GM12878 (cell line): ENCODE results near the gene MTMR3. TPM values are rescaled to one million over a fixed set of nuclear protein-coding genes. Genes with fewer than 3 reads are reported as not detected.

ENCODE experiments used
- ATAC-seq: fragments of 200-7000 bp; cut with Tn5 transposase; 3 replicates; pipeline ENCODE4 v1.9.1; 2020; ENCODE audit warnings: mild to moderate bottlenecking, moderate library complexity
- BruUV-seq: library from RNA; stranded (reverse); fragments of 400-500 nt; replicated peaks from 2 replicates; lab custom pipeline; 2021; lab: Mats Ljungman, UMichigan
- CTCF ChIA-PET: fragments of 300-600 bp; sonication (Branson Sonifier 250); formaldehyde crosslinking; extraction: SDS; loops from one replicate; lab custom pipeline; 2021; ENCODE audit warnings: inconsistent platforms; lab: Yijun Ruan, JAX
- POLR2A ChIA-PET: fragments of 350-600 bp; formaldehyde crosslinking; extraction: SDS; loops from one replicate; lab custom pipeline; 2021; ENCODE audit warnings: inconsistent platforms; lab: Charles Lee
- RAD21 ChIA-PET: fragments of 300-600 bp; sonication (Branson Sonifier 250); formaldehyde crosslinking; loops from one replicate; lab custom pipeline; 2023; ENCODE audit warnings: antibody characterized with exemption; ENCODE audit not compliant: unreplicated experiment; lab: Charles Lee
- SMC1A ChIA-PET: fragments of 300-600 bp; sonication (Branson Sonifier 250); formaldehyde crosslinking; loops from one replicate; lab custom pipeline; 2023; ENCODE audit not compliant: unreplicated experiment, uncharacterized antibody; lab: Charles Lee
- DNase-seq: peaks from one replicate; pipeline ENCODE4 v3.0.0-alpha.2; 2011; ENCODE audit warnings: low read depth, low spot score
- FAIRE-seq: peaks from 3 replicates; lab custom pipeline; 2011; peaks lifted over from hg19 to GRCh38; lab: Jason Lieb, UNC
- H2AFZ ChIP-seq: 2 replicates; pipeline ENCODE4 v1.6.0; 2011; ENCODE audit warnings: low read depth, low read length, control low read depth; ENCODE audit not compliant: control insufficient read depth
- H3K27ac ChIP-seq: 2 replicates; pipeline ENCODE4 v1.5.1; 2011; ENCODE audit warnings: control low read depth; ENCODE audit not compliant: control insufficient read depth, insufficient read depth
- H3K27me3 ChIP-seq, 2 experiments: replicated peaks in 1 of 2; 2 replicates each; pipeline versions ENCODE4 v1.6.0 to v1.6.1; 2011; ENCODE audit warnings: low read length in 1 of 2; ENCODE audit not compliant: control insufficient read depth in 2 of 2, insufficient read depth in 2 of 2
- H3K36me3 ChIP-seq, 2 experiments: 2 replicates each; pipeline ENCODE4 v1.5.1; 2011; ENCODE audit warnings: low read length in 1 of 2; ENCODE audit not compliant: control insufficient read depth in 2 of 2, insufficient read depth in 2 of 2
- H3K4me1 ChIP-seq: 2 replicates; pipeline ENCODE4 v1.6.1; 2011; ENCODE audit warnings: mild to moderate bottlenecking, low read length, moderate library complexity, mixed read lengths; ENCODE audit not compliant: control insufficient read depth, insufficient read depth
- H3K4me2 ChIP-seq: 2 replicates; pipeline ENCODE4 v1.6.0; 2011; ENCODE audit warnings: control low read depth; ENCODE audit not compliant: control insufficient read depth, insufficient read depth
- H3K4me3 ChIP-seq: fragments of 200-600 bp; sonication (generic); 2 replicates; pipeline ENCODE4 v1.5.1; 2016
- H3K79me2 ChIP-seq: 2 replicates; pipeline ENCODE4 v1.6.0; 2011; ENCODE audit warnings: low read length; ENCODE audit not compliant: control insufficient read depth, insufficient read depth
- H3K9ac ChIP-seq: 2 replicates; pipeline ENCODE4 v1.8.0; 2011; ENCODE audit warnings: low read length, control low read depth, mixed read lengths; ENCODE audit not compliant: control insufficient read depth, insufficient read depth
- H3K9me3 ChIP-seq: replicated peaks from 3 replicates; pipeline ENCODE4 v1.5.1; 2011; ENCODE audit warnings: mild to moderate bottlenecking, low read length; ENCODE audit not compliant: control insufficient read depth, insufficient read depth
- H4K20me1 ChIP-seq: 2 replicates; pipeline ENCODE4 v1.6.0; 2011; ENCODE audit not compliant: control insufficient read depth, insufficient read depth
- BRCA1 ChIP-seq: IDR thresholded peaks from 2 replicates; pipeline ENCODE4 v1.6.1; 2011; ENCODE audit warnings: low read depth, low read length, improper control_type of control experiment
- CBFB ChIP-seq: IDR thresholded peaks from 2 replicates; pipeline ENCODE4 v1.6.1; 2016; ENCODE audit warnings: antibody characterized with exemption, low read depth
- CHD2 ChIP-seq: IDR thresholded peaks from 2 replicates; pipeline ENCODE4 v1.6.1; 2011; ENCODE audit warnings: low read depth, low read length, improper control_type of control experiment, borderline replicate concordance
- FOXM1 ChIP-seq: IDR thresholded peaks from 2 replicates; pipeline ENCODE4 v1.6.1; 2012; ENCODE audit warnings: low read depth, mild to moderate bottlenecking, inconsistent platforms, low read length, moderate library complexity
- IKZF2 ChIP-seq, 2 experiments: fragments of 450-650 bp; IDR thresholded peaks; 2 replicates each; pipeline ENCODE4 v1.6.1; 2017; ENCODE audit warnings: mild to moderate bottlenecking in 2 of 2, moderate library complexity in 2 of 2
- NR2C1 ChIP-seq: fragments of 450-650 bp; IDR thresholded peaks from 2 replicates; pipeline ENCODE4 v1.6.1; 2017; ENCODE audit warnings: antibody characterized with exemption, mild to moderate bottlenecking, moderate library complexity
- NR2F1 ChIP-seq: fragments of 450-650 bp; conservative IDR thresholded peaks from 2 replicates; pipeline ENCODE4 v1.6.1; 2017; ENCODE audit warnings: mild to moderate bottlenecking
- WGBS: methylation state at CpG from one replicate; pipeline ENCODE4 v1.1.6; 2016; ENCODE audit warnings: low lambda C conversion rate; ENCODE audit not compliant: insufficient replicate concordance, insufficient coverage; ENCODE audit errors: missing lambda C conversion rate; 5-methylcytosine and 5-hydroxymethylcytosine counted together
- in situ Hi-C: fragments of 300-500 bp; cut with MboI; formaldehyde crosslinking; loops from 9 replicates; pipeline ENCODE4 v1.14.3; 2018; ENCODE audit warnings: mixed read lengths
- intact Hi-C: fragments of 100-400 bp; cut with micrococcal nuclease; formaldehyde crosslinking; loops from one replicate; pipeline ENCODE4 v1.14.2; 2022; ENCODE audit not compliant: unreplicated experiment
- polyA plus RNA-seq, 11 experiments: library from polyadenylated mRNA; depleted of rRNA in 4 of 11; unstranded in 6 of 11; stranded (reverse) in 5 of 11; fragments of >200 nt; fragmentation: Nextera tagmentation in 4 of 11; fragmentation: Illumina TruSeq in 1 of 11; extraction: Ambion mirVana in 4 of 11; extraction: Trizol in 1 of 11; gene quantifications; 1 replicate in 1 of 11; 2 replicates in 10 of 11; pipeline versions ENCODE4 v1.2.1 to v1.2.3, GENCODE V29; 2011 to 2016; ENCODE audit warnings: inconsistent platforms in 2 of 11, missing spikeins in 2 of 11, low read depth in 1 of 11
- total RNA-seq, 4 experiments: library from RNA; depleted of rRNA in 3 of 4; stranded (reverse); fragments of >200 nt in 3 of 4; fragmentation: Illumina TruSeq in 1 of 4; extraction: Trizol in 1 of 4; gene quantifications; 2 replicates each; pipeline versions ENCODE4 v1.2.1 to v1.2.3, GENCODE V29; 2013 to 2021
- TF ChIP-seq, protein P1 (sequence below): fragments of 450-650 bp; formaldehyde crosslinking; IDR thresholded peaks from 2 replicates; pipeline ENCODE4 v1.4.0; 2020; ENCODE audit warnings: mild to moderate bottlenecking, moderate library complexity
- TF ChIP-seq, protein P2 (sequence below): fragments of 450-650 bp; IDR thresholded peaks from 2 replicates; pipeline ENCODE4 v1.6.1; 2017; ENCODE audit warnings: low read depth, mild to moderate bottlenecking, moderate library complexity
- TF ChIP-seq, protein P3 (sequence below): fragments of 450-650 bp; IDR thresholded peaks from 2 replicates; pipeline ENCODE4 v1.6.1; 2018; ENCODE audit warnings: borderline replicate concordance, mild to moderate bottlenecking; ENCODE audit not compliant: partially characterized antibody
- TF ChIP-seq, protein P4 (sequence below): fragments of 450-650 bp; IDR thresholded peaks from 2 replicates; pipeline ENCODE4 v1.6.1; 2016; ENCODE audit warnings: mild to moderate bottlenecking

MTMR3 gene
- total and polyA plus RNA-seq, 10 of the 15 experiments (the other 5 are each of a cell fraction or from before 2014, with no cell fraction given): 1.4 to 23.7 (median 10.6) TPM

DNA sequence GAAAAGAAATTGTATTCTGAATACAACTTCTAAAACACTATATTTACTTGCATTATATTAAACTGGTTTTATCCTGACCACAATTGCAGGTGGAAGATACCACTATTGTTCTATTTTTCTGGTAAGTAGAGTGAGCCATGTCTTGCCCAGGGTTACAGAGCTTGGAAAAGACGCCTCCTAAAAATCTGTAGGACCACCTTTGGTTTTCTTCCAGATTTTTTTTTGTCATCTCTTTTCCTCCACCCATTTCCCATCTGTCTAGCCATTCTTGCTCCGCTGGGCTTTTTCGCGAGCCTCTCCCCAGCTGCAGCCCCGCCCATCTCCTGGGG is 294 bp upstream of the MTMR3 start (continued):
- TF ChIP-seq, protein P1, sequence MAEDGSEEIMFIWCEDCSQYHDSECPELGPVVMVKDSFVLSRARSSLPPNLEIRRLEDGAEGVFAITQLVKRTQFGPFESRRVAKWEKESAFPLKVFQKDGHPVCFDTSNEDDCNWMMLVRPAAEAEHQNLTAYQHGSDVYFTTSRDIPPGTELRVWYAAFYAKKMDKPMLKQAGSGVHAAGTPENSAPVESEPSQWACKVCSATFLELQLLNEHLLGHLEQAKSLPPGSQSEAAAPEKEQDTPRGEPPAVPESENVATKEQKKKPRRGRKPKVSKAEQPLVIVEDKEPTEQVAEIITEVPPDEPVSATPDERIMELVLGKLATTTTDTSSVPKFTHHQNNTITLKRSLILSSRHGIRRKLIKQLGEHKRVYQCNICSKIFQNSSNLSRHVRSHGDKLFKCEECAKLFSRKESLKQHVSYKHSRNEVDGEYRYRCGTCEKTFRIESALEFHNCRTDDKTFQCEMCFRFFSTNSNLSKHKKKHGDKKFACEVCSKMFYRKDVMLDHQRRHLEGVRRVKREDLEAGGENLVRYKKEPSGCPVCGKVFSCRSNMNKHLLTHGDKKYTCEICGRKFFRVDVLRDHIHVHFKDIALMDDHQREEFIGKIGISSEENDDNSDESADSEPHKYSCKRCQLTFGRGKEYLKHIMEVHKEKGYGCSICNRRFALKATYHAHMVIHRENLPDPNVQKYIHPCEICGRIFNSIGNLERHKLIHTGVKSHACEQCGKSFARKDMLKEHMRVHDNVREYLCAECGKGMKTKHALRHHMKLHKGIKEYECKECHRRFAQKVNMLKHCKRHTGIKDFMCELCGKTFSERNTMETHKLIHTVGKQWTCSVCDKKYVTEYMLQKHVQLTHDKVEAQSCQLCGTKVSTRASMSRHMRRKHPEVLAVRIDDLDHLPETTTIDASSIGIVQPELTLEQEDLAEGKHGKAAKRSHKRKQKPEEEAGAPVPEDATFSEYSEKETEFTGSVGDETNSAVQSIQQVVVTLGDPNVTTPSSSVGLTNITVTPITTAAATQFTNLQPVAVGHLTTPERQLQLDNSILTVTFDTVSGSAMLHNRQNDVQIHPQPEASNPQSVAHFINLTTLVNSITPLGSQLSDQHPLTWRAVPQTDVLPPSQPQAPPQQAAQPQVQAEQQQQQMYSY: no peak
- TF ChIP-seq, protein P2, sequence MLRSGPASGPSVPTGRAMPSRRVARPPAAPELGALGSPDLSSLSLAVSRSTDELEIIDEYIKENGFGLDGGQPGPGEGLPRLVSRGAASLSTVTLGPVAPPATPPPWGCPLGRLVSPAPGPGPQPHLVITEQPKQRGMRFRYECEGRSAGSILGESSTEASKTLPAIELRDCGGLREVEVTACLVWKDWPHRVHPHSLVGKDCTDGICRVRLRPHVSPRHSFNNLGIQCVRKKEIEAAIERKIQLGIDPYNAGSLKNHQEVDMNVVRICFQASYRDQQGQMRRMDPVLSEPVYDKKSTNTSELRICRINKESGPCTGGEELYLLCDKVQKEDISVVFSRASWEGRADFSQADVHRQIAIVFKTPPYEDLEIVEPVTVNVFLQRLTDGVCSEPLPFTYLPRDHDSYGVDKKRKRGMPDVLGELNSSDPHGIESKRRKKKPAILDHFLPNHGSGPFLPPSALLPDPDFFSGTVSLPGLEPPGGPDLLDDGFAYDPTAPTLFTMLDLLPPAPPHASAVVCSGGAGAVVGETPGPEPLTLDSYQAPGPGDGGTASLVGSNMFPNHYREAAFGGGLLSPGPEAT: no peak
- TF ChIP-seq CHD2 (no peak), BRCA1 (no peak), FOXM1 (no peak)

DNA sequence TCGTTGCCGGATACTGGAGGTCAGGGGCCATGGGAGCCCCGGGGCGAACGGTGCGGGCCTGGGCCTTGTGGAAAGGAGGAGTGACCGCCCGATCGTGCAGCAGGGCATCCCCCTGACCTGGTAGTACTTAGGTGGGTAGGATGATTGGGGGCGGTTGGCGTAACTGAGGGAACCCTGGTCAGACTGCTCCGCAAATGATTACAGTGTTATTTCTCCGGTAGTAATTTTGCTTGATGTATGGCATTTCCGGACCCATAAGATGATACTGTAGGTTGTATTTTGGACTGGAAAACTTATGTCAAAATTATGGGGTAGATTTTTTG is 762 bp downstream of the MTMR3 start:
- H3K79me2 ChIP-seq: peaks cover 33% of the 10 kb centered on the region
- intact Hi-C loops: loop anchor here (10.0 kb wide), 1 partner anchor 101 kb away; no protein-coding TSS in a partner anchor
- ChIA-PET POLR2A (interaction anchor here (0.6 to 1.1 kb wide), 8 partner anchors 59 to 1338 kb away, joined by 3 to 7 read pairs (median 3); partner anchors contain the start of genes UQCR10 and ZMAT5), SMC1A (interaction anchor here (1.2 kb wide), 1 partner anchor 33 kb away, joined by 4 read pairs; no protein-coding TSS in a partner anchor), RAD21 (interaction anchor here (0.6 to 1.4 kb wide), 5 partner anchors 101 to 677 kb away, joined by 3 to 4 read pairs (median 3); partner anchors contain the start of gene ZMAT5), CTCF (interaction anchor here (0.7 to 1.7 kb wide), 4 partner anchors 46 to 280 kb away, joined by 3 read pairs; partner anchors contain the start of genes ASCC2 and NF2)
- no peaks in the 10 kb centered on the region for H3K27me3 ChIP-seq
- WGBS: 1% methylated on average over 14 of the region's 14 CpGs
- H3K4me1 ChIP-seq: no peaks in the 10 kb centered on the region
- ATAC-seq: peak; percentile 33
- DNase-seq: no peak
- peak overlapping the region; percentile 74 for H3K4me2 ChIP-seq
- peak overlapping the region; percentile 90 for H2AFZ ChIP-seq
- TF ChIP-seq NR2F1: peak; percentile 55
- TF ChIP-seq, protein P3, sequence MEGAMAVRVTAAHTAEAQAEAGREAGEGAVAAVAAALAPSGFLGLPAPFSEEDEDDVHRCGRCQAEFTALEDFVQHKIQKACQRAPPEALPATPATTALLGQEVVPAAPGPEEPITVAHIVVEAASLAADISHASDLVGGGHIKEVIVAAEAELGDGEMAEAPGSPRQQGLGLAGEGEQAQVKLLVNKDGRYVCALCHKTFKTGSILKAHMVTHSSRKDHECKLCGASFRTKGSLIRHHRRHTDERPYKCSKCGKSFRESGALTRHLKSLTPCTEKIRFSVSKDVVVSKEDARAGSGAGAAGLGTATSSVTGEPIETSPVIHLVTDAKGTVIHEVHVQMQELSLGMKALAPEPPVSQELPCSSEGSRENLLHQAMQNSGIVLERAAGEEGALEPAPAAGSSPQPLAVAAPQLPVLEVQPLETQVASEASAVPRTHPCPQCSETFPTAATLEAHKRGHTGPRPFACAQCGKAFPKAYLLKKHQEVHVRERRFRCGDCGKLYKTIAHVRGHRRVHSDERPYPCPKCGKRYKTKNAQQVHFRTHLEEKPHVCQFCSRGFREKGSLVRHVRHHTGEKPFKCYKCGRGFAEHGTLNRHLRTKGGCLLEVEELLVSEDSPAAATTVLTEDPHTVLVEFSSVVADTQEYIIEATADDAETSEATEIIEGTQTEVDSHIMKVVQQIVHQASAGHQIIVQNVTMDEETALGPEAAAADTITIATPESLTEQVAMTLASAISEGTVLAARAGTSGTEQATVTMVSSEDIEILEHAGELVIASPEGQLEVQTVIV: no peak
- TF ChIP-seq, protein P4, sequence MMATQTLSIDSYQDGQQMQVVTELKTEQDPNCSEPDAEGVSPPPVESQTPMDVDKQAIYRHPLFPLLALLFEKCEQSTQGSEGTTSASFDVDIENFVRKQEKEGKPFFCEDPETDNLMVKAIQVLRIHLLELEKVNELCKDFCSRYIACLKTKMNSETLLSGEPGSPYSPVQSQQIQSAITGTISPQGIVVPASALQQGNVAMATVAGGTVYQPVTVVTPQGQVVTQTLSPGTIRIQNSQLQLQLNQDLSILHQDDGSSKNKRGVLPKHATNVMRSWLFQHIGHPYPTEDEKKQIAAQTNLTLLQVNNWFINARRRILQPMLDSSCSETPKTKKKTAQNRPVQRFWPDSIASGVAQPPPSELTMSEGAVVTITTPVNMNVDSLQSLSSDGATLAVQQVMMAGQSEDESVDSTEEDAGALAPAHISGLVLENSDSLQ: no peak
- TF ChIP-seq NR2C1: peak; percentile 40; the same call in 1 of the 2 replicates
- TF ChIP-seq IKZF2 (IDR thresholded peaks at IDR 0.05): 0 out of 4 replicates have a peak, but pooled peaks of 1 of the 2 experiments have one; percentile 2
- TF ChIP-seq CBFB: 0 out of 2 replicates have a peak, but pooled peaks have one; percentile 6
- H3K36me3 ChIP-seq: no peaks in the 10 kb centered on the region
- no peaks in the 10 kb centered on the region for H3K9me3 ChIP-seq
- H4K20me1 ChIP-seq: no peaks in the 10 kb centered on the region
- in situ Hi-C loops: no loop called here
- BruUV-seq: no TSS peak
- H3K27ac ChIP-seq: peak overlapping the region; percentile 77
- peak overlapping the region; percentile 70 for H3K4me3 ChIP-seq
- no peak for FAIRE-seq
- peak overlapping the region; percentile 78 for H3K9ac ChIP-seq
